ENCODE measurements around the gene PARP9. TPM values are rescaled to one million over a fixed set of nuclear protein-coding genes. Genes with fewer than 3 reads are reported as not detected.

PARP9 gene
- total and polyA plus RNA-seq, 2 of the 13 experiments (the other 11 are each of a cell fraction or from before 2014, with no cell fraction given): 6.5 to 10.6 TPM

DNA sequence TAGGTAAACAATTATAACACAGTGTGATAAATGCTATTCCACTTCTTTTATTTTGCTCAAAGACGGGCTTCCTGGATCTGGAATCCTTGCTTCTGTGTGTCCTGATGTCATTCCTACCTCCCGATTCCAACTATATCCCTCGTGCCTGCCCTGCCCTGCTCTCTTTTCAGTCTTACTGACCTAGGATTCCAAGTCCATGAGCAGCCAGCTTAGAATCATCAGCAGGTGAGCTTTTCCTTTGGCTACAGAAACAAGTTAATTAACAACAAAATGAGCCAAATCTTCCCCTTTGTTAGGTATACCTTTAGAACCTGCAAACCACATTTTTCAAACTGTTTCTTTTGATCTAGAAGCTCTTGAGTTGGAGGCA, 27.5 kb downstream of the PARP9 start:
- no peak overlapping the region for H3K9ac ChIP-seq (ENCODE audit: insufficient read depth, low read depth, low read length)
- no peak for ATAC-seq

More for the DNA sequence above, 27.5 kb downstream of the PARP9 start:
- intact Hi-C loops (cut with micrococcal nuclease; ENCODE audit: unreplicated experiment): no loop called here
- in situ Hi-C loops (cut with HindIII; ENCODE audit: extremely low pct_ligation_motif_present, low pct_unique_long_range_greater_than_20kb): no loop called here
- Histone ChIP-seq H2AFZ (ENCODE audit: low read length) (no peak overlapping the region), H3K79me2 (ENCODE audit: insufficient read depth, low read length) (no peaks in the 10 kb centered on the region), H3K9me3 (ENCODE audit: low read length) (no peaks in the 10 kb centered on the region), H3K27me3 (ENCODE audit: control insufficient read depth in 1 of 2, insufficient read depth in 2 of 2, low read length in 2 of 2) (no peaks in the 10 kb centered on the region), H3K4me2 (ENCODE audit: low read depth, low read length) (no peak overlapping the region), H3K27ac (ENCODE audit: extremely low read length, insufficient read depth, low read length) (no peak overlapping the region), H3K4me3 (replicated peaks in 1 of 3; ENCODE audit: insufficient read depth in 1 of 3, low read depth in 2 of 3, low read length in 3 of 3) (no peak overlapping the region), H4K20me1 (ENCODE audit: insufficient read depth, low read length) (no peaks in the 10 kb centered on the region), H3K36me3 (replicated peaks in 1 of 2; ENCODE audit: control insufficient read depth in 1 of 2, insufficient read depth in 2 of 2, low read length in 2 of 2) (0 out of 5 replicates have a peak, but pooled peaks cover 0 to 3% of the 10 kb centered on the region in 2 experiments), H3K4me1 (ENCODE audit: insufficient read depth, low read length) (no peaks in the 10 kb centered on the region)
- DNase-seq (ENCODE audit: low spot score) (no peak), FAIRE-seq (no peak)
- ChIA-PET POLR2A (no interaction called here), CTCF (ENCODE audit: low intra/inter-chr PET ratio, low total read pairs) (no interaction called here)
- 84% methylated on average over 3 of the region's 3 CpGs for WGBS (ENCODE audit: low lambda C conversion rate)
- BruUV-seq (replicated peaks): no TSS peak
- TF ChIP-seq MXI1 (IDR thresholded peaks at IDR 0.05; ENCODE audit: borderline replicate concordance, low read depth, low read length) (no peak), PHF21A (CRISPR knock-in tag; IDR thresholded peaks at IDR 0.05) (no peak), HNF4G (IDR thresholded peaks at IDR 0.05; ENCODE audit: borderline replicate concordance, low read depth, low read length) (no peak), HNF4G (CRISPR knock-in tag; IDR thresholded peaks at IDR 0.05; ENCODE audit: borderline replicate concordance, low read depth) (no peak), ARHGAP35 (CRISPR knock-in tag; IDR thresholded peaks at IDR 0.05; ENCODE audit: borderline replicate concordance) (no peak), ZHX1 (CRISPR knock-in tag; IDR thresholded peaks at IDR 0.05; ENCODE audit: low read depth) (no peak), MEIS2 (CRISPR knock-in tag; IDR thresholded peaks at IDR 0.05) (no peak)
- TF ChIP-seq, protein P1, sequence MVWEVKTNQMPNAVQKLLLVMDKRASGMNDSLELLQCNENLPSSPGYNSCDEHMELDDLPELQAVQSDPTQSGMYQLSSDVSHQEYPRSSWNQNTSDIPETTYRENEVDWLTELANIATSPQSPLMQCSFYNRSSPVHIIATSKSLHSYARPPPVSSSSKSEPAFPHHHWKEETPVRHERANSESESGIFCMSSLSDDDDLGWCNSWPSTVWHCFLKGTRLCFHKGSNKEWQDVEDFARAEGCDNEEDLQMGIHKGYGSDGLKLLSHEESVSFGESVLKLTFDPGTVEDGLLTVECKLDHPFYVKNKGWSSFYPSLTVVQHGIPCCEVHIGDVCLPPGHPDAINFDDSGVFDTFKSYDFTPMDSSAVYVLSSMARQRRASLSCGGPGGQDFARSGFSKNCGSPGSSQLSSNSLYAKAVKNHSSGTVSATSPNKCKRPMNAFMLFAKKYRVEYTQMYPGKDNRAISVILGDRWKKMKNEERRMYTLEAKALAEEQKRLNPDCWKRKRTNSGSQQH (CRISPR knock-in tag; IDR thresholded peaks at IDR 0.05; ENCODE audit: low read depth): no peak
